Ramos (cell line): ENCODE measurements around the gene EIF1AY.
"Not testable (repeated sequence)": the region's sequence is repeated elsewhere in the genome, so short reads cannot be mapped to it uniquely, and the experiment has no call there.

Source experiments
- in situ Hi-C: fragments of 300-500 bp; cut with MboI; formaldehyde crosslinking; loops from one replicate; pipeline ENCODE4 v1.14.3; 2022; ENCODE audit warnings: low sequenced_read_pairs; ENCODE audit not compliant: unreplicated experiment

EIF1AY gene

GRCh38 chrY:20575531-20576121 is at the start of gene EIF1AY:
TSS of gene EIF1AY (plus strand) at chrY:20575776. CDS start at chrY:20575872, 96 bp downstream.
- in situ Hi-C loops: no loop called here

DNA sequence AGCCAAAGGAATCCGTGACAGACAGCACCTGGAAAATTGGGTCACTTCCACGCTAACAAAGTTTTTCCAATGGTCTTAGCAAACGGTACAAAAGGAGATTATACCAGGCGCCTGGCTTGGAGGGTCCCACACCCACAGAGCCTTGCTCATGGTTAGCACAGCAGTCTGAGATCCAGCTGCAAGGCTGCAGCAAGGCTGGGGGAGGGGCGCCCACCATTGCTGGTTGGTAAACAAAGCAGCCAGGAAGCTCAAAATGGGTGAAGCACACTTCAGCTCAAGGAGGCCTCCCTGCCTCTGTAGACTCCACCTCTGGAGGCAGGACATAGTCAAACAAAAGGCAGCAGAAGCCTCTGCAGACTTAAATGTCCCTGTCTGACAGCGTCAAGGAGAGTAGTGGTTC is 47.1 kb upstream of the EIF1AY start:
- in situ Hi-C loops: no loop called here

DNA sequence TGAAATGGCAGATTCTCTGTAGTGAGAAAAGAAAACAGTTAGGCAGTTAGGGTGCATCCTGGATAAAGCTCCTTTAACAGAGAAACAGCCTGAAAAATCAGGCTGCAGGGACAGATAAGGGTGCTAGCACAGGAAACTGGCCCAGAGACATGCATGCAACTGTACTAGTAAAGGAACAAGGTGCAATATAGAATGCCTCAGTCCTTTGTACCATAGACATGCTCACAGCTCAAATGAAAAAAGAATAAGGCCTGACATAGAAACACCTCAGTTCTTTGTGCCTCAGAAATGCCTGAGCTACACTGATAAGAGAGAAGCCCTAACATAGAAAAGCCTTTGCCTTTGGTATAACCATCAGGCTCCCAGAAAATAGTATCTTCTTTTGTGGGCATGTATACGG is 37.4 kb upstream of the EIF1AY start:
- in situ Hi-C loops: no loop called here

DNA sequence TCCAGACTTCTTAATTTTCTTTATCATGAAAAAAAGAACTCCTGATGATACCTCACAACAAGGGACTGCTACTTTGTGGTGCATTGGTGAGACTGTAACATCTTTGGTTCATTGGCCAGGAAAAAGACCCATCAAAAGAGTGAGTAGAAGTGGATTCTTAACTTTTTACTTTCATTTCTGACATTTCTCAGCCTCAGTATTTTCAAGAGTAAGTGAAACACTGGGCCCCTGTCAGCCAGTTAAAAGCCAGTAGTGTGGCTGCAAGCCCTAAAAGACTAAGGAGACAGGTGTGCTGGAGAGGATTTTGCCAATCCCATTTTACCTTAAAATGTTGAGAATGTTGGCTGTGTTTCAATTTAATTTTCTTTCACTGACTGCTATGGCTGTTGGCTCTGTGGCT is 36.6 kb upstream of the EIF1AY start:
- in situ Hi-C loops: no loop called here

DNA sequence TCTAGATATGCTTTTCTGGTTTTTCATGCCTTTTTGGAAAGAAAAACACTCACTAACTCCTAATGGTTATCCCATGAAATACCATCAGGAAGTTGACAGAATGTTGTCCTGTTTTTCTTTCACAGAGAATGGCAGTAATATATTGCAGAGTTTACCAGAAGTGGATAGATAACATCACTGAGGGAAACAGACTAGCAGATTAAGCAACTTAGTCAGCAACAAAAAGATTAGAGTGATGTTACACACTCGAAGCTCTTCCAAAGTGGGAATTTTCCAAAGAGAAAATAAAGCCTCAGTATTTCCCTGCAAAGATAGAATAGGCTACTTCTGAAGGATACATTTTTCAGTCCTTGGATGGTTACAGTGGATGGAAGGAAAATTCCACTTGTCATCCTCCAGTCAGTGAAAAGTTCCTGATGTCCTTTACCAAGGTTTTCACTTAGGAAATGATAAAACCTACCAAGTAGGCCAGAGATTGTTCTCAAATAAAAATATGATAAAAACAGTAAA is 31.1 kb upstream of the EIF1AY start:
- in situ Hi-C loops: no loop called here

DNA sequence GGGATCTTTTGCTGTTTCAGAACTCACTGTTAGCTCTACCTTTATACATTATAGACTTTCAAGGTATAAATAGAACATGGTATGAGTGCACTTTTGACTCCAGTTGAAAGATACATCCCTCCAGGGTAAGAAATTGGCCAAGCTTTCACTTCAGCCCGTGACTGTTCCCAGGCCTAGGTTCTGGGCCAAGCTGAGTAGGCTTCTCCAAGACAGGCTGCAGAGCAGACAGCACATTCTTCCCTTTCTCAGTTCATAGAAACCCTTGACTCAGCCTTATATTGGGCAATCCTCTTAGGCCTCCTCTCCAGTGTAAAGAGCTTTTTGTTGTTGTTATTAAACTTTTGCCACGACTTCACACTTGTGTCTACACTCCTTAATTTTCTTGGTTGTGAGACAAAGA is 29.5 kb upstream of the EIF1AY start:
- in situ Hi-C loops: no loop called here

DNA sequence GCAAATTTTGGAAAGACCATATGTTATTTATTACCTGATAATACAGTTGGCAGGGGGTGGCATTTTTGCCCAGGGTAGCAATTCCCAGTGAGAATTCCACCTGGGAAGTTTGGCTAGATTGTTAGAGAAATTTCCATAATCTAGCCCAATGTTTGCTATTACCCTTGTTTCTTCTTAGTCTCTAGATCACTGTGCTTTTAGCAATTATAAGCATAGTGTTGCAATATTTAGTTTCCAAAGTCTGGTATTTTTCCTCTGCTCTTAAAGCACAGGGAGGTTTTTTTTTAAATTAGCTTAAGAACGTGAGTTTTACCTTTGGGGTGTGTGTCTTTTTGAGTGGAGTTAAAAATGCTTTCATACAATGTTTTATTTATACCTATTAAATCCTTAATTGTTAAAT is 26.3 kb upstream of the EIF1AY start:
- in situ Hi-C loops: no loop called here

- in situ Hi-C loops: no loop called here
These were observed 23.7 kb upstream of the EIF1AY start for GRCh38 chrY:20551840-20552239.

- in situ Hi-C loops: not testable (repeated sequence)
These were observed 22.7 kb upstream of the EIF1AY start for GRCh38 chrY:20552764-20553323.

DNA sequence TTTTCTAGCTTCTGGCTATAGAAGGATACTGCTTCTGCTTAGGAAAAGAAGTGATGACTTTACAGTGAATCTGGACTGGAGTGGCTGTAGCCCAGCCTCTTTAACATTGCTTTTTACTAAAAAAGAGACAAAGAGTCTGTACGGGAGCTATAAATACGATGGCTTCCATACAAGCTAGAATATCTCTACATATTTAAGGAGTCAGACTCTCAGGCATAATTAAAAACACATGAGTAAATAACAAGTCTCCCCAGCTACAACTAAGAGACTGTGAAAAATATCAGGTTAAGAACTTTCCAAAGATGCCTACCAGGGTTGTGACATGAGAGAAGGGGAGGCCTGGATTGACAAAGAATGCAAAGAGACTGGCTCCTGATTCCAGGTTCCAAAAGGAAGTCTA is 19.8 kb upstream of the EIF1AY start:
- in situ Hi-C loops: no loop called here

- in situ Hi-C loops: no loop called here
These were observed 16.9 kb upstream of the EIF1AY start for GRCh38 chrY:20558677-20559076.

DNA sequence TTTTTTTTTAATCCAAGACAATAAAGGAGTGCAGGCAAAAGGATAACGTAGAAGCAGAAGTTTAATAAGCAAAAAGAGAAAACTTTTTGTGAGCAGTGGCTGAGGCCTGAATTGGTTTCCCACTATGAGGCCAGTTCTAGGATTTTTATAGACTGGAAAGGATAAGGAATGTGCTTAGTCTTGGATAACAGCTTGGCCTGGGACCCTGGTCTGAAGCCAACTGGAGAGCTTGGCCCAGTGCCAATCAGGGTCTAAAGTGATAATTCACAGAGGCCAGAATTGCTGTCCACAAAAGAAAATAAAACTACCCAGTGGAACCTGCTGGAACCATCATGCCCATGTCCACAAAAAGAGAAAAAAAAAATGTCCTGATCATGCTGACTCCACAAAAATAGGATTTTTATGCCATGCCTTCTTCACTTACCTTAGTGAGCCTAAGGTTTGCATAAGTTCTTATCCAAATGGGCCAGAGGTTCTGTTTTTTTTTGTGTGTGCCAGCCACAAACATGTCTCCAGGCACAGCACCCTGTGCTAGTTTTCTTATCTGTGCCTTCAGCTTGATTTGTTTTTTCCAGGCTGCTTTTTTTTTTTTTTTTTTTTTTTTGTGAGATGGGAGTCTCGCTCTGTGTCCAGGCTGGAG is 15.6 kb upstream of the EIF1AY start:
- in situ Hi-C loops: no loop called here

DNA sequence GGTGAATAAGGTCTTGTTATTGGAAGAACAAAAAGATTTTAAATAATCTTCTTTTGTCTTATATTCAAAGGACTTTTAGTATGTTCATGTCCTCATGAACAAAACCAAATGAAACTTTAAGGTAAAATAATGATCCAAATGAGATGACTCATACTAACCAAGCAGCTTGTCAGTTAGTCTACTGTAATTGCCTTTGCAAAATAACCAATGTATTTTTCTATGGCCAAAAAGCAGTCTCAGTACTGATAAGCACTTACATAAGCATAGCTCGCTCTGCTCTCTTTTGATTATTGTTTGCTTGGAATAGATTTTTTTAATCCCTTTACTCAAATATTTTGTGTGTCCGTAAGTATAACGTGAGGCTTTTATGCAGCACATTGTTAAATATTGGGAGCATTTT is 4.3 kb upstream of the EIF1AY start:
- in situ Hi-C loops: no loop called here

DNA sequence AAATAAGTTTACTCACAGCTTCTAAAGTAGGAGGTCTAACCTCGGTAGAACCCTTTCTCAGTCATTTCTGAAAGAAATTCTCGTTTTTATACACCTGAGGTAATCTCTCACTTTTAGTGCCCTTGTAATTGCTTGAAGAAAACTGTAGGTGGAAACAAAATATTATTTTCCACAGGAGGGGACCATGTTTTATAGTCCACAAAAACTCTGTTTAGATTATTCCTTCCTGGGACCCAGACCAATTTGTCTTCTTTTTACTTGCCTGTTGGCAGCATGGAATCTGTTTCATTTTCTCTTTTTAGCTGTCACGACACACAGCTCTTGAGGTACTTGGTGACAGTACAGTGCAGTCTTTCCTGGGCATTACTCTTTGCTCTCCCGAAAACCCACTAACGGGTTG is 930 bp downstream of the EIF1AY start:
- in situ Hi-C loops: no loop called here

GRCh38 chrY:20578206-20578605 is 2.6 kb downstream of the EIF1AY start:
- in situ Hi-C loops: no loop called here

- in situ Hi-C loops: no loop called here
These were observed 6.1 kb downstream of the EIF1AY start for GRCh38 chrY:20581687-20582086.

- in situ Hi-C loops: no loop called here
These were observed 10.6 kb downstream of the EIF1AY start for GRCh38 chrY:20586161-20586560.
